ENCODE data around the gene CYP3A4. TPM values are rescaled to one million over a fixed set of nuclear protein-coding genes. Genes with fewer than 3 reads are reported as not detected.
"Not testable (repeated sequence)": the region's sequence is repeated elsewhere in the genome, so short reads cannot be mapped to it uniquely, and the experiment has no call there.

The CYP3A4 gene
- total and polyA plus RNA-seq, 2 of the 8 experiments (the other 6 are each of a cell fraction or from before 2014, with no cell fraction given), result not detected

GRCh38 chr7:99795864-99796263, 11.9 kb upstream of the CYP3A4 start:
- WGBS, 2 experiments (ENCODE audit: extremely low coverage in 1 of 2, insufficient coverage in 1 of 2, insufficient read length in 1 of 2, insufficient replicate concordance in 2 of 2, low coverage in 1 of 2, low lambda C conversion rate in 2 of 2, missing lambda C conversion rate in 1 of 2), result 69% methylated on average over 2 of the region's 2 CpGs; no CpG with 5 or more reads in 1 of the 2 experiments
- H2BK15ac ChIP-seq (ENCODE audit: low read length); H3K4me3 ChIP-seq (ENCODE audit: extremely low read depth in 1 of 4, insufficient read depth in 2 of 4, low read depth in 3 of 4, low read length in 4 of 4); POLR2A ChIA-PET (ENCODE audit: partially characterized antibody); H3K18ac ChIP-seq (ENCODE audit: extremely low read depth, low read length); H4K20me1 ChIP-seq (replicated peaks in 1 of 2; ENCODE audit: control insufficient read depth in 1 of 2, insufficient read depth in 2 of 2, low read length in 2 of 2); H2AFZ ChIP-seq (ENCODE audit: low read length); H4K91ac ChIP-seq (replicated peaks; ENCODE audit: insufficient read length, low read length); H3K23ac ChIP-seq (ENCODE audit: insufficient read length); H3K56ac ChIP-seq (replicated peaks; ENCODE audit: insufficient read length, low read depth, low read length); H3K4me2 ChIP-seq (ENCODE audit: insufficient read depth in 1 of 2, low read depth in 2 of 2, low read length in 2 of 2); H3K79me1 ChIP-seq (ENCODE audit: low read depth, low read length); H3K9ac ChIP-seq (replicated peaks in 1 of 4; ENCODE audit: extremely low read depth in 1 of 4, low read depth in 3 of 4, low read length in 3 of 4); H2AK5ac ChIP-seq (ENCODE audit: low read depth, low read length); H4K5ac ChIP-seq (ENCODE audit: insufficient read length, low read depth, low read length); FAIRE-seq; H4K8ac ChIP-seq (ENCODE audit: extremely low read depth, insufficient read depth, low read length); H3K14ac ChIP-seq (ENCODE audit: insufficient read length); H3K79me2 ChIP-seq (ENCODE audit: control insufficient read depth in 1 of 2, insufficient read depth in 2 of 2, low read length in 2 of 2); CTCF ChIA-PET (ENCODE audit: partially characterized antibody); H3K27ac ChIP-seq (ENCODE audit: low read depth, low read length); H3K36me3 ChIP-seq (ENCODE audit: control insufficient read depth in 2 of 4, insufficient read depth in 4 of 4, low read length in 3 of 4); H3K4me1 ChIP-seq (replicated peaks in 1 of 4; ENCODE audit: control insufficient read depth in 3 of 4, insufficient read depth in 4 of 4, low read length in 3 of 4); DNase-seq (ENCODE audit: low read depth in 1 of 2, low spot score in 2 of 2); H3K23me2 ChIP-seq (ENCODE audit: low read depth, low read length); H3K9me3 ChIP-seq (ENCODE audit: insufficient read depth in 2 of 2, low read depth in 1 of 2, low read length in 1 of 2); H3K4ac ChIP-seq (replicated peaks; ENCODE audit: insufficient read length, low read depth, low read length); H2BK20ac ChIP-seq (ENCODE audit: low read length); H3K27me3 ChIP-seq (replicated peaks in 1 of 4; ENCODE audit: control insufficient read depth in 3 of 4, extremely low read depth in 1 of 4, insufficient read depth in 3 of 4, low read length in 3 of 4); H2BK120ac ChIP-seq (replicated peaks; ENCODE audit: low read depth, low read length); H2BK12ac ChIP-seq (ENCODE audit: low read depth, low read length); H2BK5ac ChIP-seq (ENCODE audit: low read depth, low read length): not testable (repeated sequence)
